Measurements from ENCODE around the gene OR7A10.

DNA sequence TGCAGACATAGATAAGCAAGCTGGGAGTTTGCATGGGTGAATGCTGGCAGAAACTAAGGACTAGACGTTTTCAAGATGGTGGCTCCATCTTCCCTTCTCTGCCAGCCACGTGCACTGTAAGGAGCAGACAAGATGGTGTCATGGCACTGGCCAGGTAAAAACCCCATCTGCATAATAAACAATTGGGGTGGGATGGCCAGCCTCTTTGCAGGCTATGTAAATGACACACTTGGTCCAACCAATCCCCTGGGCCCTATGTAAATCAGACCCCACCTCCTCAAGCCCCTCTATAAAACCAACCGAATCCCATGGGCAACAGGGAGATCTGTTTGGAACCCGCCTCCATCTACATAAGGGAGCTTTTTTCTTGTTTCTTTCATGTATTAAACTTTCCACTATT is 11.3 kb downstream of the OR7A10 start:
- TF ChIP-seq CTCF (IDR thresholded peaks at IDR 0.05), result no peak
- no peak for TF ChIP-seq POLR2A (IDR thresholded peaks at IDR 0.05)
